Glomerular visceral epithelial cell (primary cell): ENCODE results near the gene FRMD5.
"Not testable (repeated sequence)": the region's sequence is repeated elsewhere in the genome, so short reads cannot be mapped to it uniquely, and the experiment has no call there.

Experiments
- DNase-seq: peaks from one replicate; pipeline ENCODE4 v3.0.0-alpha.2; 2016; ENCODE audit errors: extremely low spot score

The FRMD5 gene

GRCh38 chr15:43832485-43832884 is 362.6 kb downstream of the FRMD5 start:
- DNase-seq: not testable (repeated sequence)

GRCh38 chr15:43831519-43832052 is 363.5 kb downstream of the FRMD5 start:
- DNase-seq: not testable (repeated sequence)

- DNase-seq: not testable (repeated sequence)
Measured at GRCh38 chr15:43830691-43831275, 364.3 kb downstream of the FRMD5 start.

- not testable (repeated sequence) for DNase-seq
Measured at GRCh38 chr15:43829951-43830540, 365.0 kb downstream of the FRMD5 start.

GRCh38 chr15:43828061-43828657 is 366.9 kb downstream of the FRMD5 start:
- no peak for DNase-seq

GRCh38 chr15:43826508-43827341 is 368.3 kb downstream of the FRMD5 start, which contains the start of gene WDR76:
TSS of gene WDR76 (plus strand) at chr15:43827002. CDS start at chr15:43827033, 31 bp downstream.
- DNase-seq: peak; percentile 90

- DNase-seq: no peak
Measured at GRCh38 chr15:43826029-43826507, 369.0 kb downstream of the FRMD5 start.

GRCh38 chr15:43825305-43825704 is 369.8 kb downstream of the FRMD5 start:
- not testable (repeated sequence) for DNase-seq

GRCh38 chr15:43824302-43825246 is 370.5 kb downstream of the FRMD5 start, which contains the start of gene MFAP1:
TSS of gene MFAP1 (minus strand) at chr15:43824690. CDS start at chr15:43824569, 121 bp downstream.
- DNase-seq: peak; percentile 98

- no peak for DNase-seq
Measured at GRCh38 chr15:43821505-43821904, 373.6 kb downstream of the FRMD5 start.
